Myocyte (in vitro differentiated cells): ENCODE data around the gene KCNJ13. TPM values are rescaled to one million over a fixed set of nuclear protein-coding genes. Genes with fewer than 3 reads are reported as not detected.
"Not testable (repeated sequence)": the region's sequence is repeated elsewhere in the genome, so short reads cannot be mapped to it uniquely, and the experiment has no call there.

Experiments
- DNase-seq: peaks from one replicate; pipeline ENCODE4 v3.0.0-alpha.2; 2012; ENCODE audit warnings: low read depth
- total RNA-seq: library from RNA; depleted of rRNA; stranded (reverse); fragments of >200 nt; gene quantifications from 2 replicates; pipeline ENCODE4 v1.2.3, GENCODE V29; 2014

KCNJ13 gene
- total RNA-seq, 1 donor from 2014 or later, result not detected

- no peak for DNase-seq
Measured at GRCh38 chr2:232770207-232770606, 6.2 kb downstream of the KCNJ13 start.

GRCh38 chr2:232767866-232768265 lies 8.5 kb downstream of the KCNJ13 start:
- no peak for DNase-seq

GRCh38 chr2:232761301-232761907 lies 15.0 kb downstream of the KCNJ13 start:
- peak; percentile 18 for DNase-seq

- DNase-seq, result no peak
Measured at GRCh38 chr2:232757905-232758304, 18.5 kb downstream of the KCNJ13 start.

- DNase-seq, result no peak
Measured at GRCh38 chr2:232750135-232750671, 26.2 kb downstream of the KCNJ13 start.

GRCh38 chr2:232749331-232749730 lies 27.0 kb downstream of the KCNJ13 start:
- no peak for DNase-seq

- DNase-seq, result no peak
Measured at GRCh38 chr2:232748038-232748437, 28.3 kb downstream of the KCNJ13 start.

GRCh38 chr2:232744963-232745362 lies 31.4 kb downstream of the KCNJ13 start:
- DNase-seq, result no peak

- no peak for DNase-seq
Measured at GRCh38 chr2:232741972-232742371, 34.4 kb downstream of the KCNJ13 start.

- DNase-seq, result no peak
Measured at GRCh38 chr2:232741294-232741693, 35.1 kb downstream of the KCNJ13 start.

GRCh38 chr2:232731470-232731869 lies 44.9 kb downstream of the KCNJ13 start:
- no peak for DNase-seq

- no peak for DNase-seq
Measured at GRCh38 chr2:232728785-232729184, 47.6 kb downstream of the KCNJ13 start.

GRCh38 chr2:232723027-232723426 lies 53.3 kb downstream of the KCNJ13 start:
- no peak for DNase-seq

- DNase-seq, result no peak
Measured at GRCh38 chr2:232721882-232722281, 54.5 kb downstream of the KCNJ13 start.

GRCh38 chr2:232721261-232721660 lies 55.1 kb downstream of the KCNJ13 start:
- DNase-seq, result no peak

- DNase-seq, result not testable (repeated sequence)
Measured at GRCh38 chr2:232720056-232720455, 56.3 kb downstream of the KCNJ13 start.

Other genes starting within 250 kb of the KCNJ13 start
- gene CHRNG, start 236.9 kb downstream of the KCNJ13 start, total RNA-seq, result 697 and 1,132 TPM in 2 replicates
- gene TIGD1, start 226.0 kb downstream of the KCNJ13 start, total RNA-seq, result 2.1 and 3.0 TPM in 2 replicates
- gene EIF4E2, start 225.9 kb downstream of the KCNJ13 start, total RNA-seq, result 119 and 122 TPM in 2 replicates
- 0.29 TPM in 1 of 2 replicates, not detected in the other for gene EFHD1, start 143.0 kb downstream of the KCNJ13 start, total RNA-seq
- gene GIGYF2, start 79.2 kb downstream of the KCNJ13 start, total RNA-seq, result 63.3 and 67.8 TPM in 2 replicates
- gene SNORC, start 93.7 kb upstream of the KCNJ13 start, total RNA-seq, result 1.5 and 2.6 TPM in 2 replicates
- 0.19 TPM in 1 of 2 replicates, not detected in the other for gene NGEF, start 236.7 kb upstream of the KCNJ13 start, total RNA-seq